Measurements from ENCODE around the gene MAP4K2.
"Not testable (repeated sequence)": the region's sequence is repeated elsewhere in the genome, so short reads cannot be mapped to it uniquely, and the experiment has no call there.

DNA sequence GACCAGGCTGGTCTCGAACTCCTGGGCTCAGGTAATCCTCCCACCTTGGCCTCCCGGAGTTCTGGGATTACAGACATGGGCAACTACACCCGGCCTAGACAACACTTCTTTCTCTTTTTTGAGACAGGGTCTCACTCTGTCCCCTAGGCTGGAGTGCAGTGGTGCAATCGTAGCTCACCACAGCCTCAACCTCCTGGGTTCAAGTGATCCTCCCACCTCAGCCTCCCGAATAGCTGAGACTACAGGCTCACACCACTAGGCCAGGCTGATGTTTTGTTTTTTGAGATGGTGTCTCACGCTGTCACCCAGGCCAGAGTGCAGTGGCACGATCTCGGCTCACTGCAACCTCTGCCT is 42.7 kb upstream of the MAP4K2 start:
- TF ChIP-seq, protein P1, sequence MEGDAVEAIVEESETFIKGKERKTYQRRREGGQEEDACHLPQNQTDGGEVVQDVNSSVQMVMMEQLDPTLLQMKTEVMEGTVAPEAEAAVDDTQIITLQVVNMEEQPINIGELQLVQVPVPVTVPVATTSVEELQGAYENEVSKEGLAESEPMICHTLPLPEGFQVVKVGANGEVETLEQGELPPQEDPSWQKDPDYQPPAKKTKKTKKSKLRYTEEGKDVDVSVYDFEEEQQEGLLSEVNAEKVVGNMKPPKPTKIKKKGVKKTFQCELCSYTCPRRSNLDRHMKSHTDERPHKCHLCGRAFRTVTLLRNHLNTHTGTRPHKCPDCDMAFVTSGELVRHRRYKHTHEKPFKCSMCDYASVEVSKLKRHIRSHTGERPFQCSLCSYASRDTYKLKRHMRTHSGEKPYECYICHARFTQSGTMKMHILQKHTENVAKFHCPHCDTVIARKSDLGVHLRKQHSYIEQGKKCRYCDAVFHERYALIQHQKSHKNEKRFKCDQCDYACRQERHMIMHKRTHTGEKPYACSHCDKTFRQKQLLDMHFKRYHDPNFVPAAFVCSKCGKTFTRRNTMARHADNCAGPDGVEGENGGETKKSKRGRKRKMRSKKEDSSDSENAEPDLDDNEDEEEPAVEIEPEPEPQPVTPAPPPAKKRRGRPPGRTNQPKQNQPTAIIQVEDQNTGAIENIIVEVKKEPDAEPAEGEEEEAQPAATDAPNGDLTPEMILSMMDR (IDR thresholded peaks at IDR 0.05; ENCODE audit: borderline replicate concordance, extremely low read depth, low read length, poor library complexity, severe bottlenecking): not testable (repeated sequence)
- not testable (repeated sequence) for TF ChIP-seq EZH2 (IDR thresholded peaks at IDR 0.05; ENCODE audit: borderline replicate concordance, low read depth, low read length, severe bottlenecking)
